Measurements from ENCODE around the gene FILIP1. TPM values are rescaled to one million over a fixed set of nuclear protein-coding genes. Genes with fewer than 3 reads are reported as not detected.

Gene FILIP1
- total RNA-seq, 1 donor = under 0.01 TPM

GRCh38 chr6:75503291-75503690 is 9.7 kb upstream of the FILIP1 start:
- H3K4me1 ChIP-seq (ENCODE audit: insufficient read depth, low read length) = no peaks in the 10 kb centered on the region
- no peaks in the 10 kb centered on the region for H3K9me3 ChIP-seq (ENCODE audit: low read depth, low read length)
- H4K20me1 ChIP-seq (ENCODE audit: insufficient read depth, low read length) = no peaks in the 10 kb centered on the region
- no peak for DNase-seq (ENCODE audit: insufficient read length, low spot score, missing footprints)
- H2AFZ ChIP-seq (ENCODE audit: low read length) = no peak overlapping the region
- no peaks in the 10 kb centered on the region for H3K27me3 ChIP-seq (ENCODE audit: insufficient read depth, low read length)
- no peak for TF ChIP-seq CTCF (IDR thresholded peaks at IDR 0.05; ENCODE audit: extremely low read depth, low read depth, low read length)
- no peak overlapping the region for H3K4me2 ChIP-seq (ENCODE audit: insufficient read depth, low read length)
- H3K79me2 ChIP-seq (ENCODE audit: insufficient read depth, low read length) = no peaks in the 10 kb centered on the region
- H3K27ac ChIP-seq (ENCODE audit: low read depth, low read length) = no peak overlapping the region
- H3K36me3 ChIP-seq (ENCODE audit: insufficient read depth, low read length) = no peaks in the 10 kb centered on the region
- H3K4me3 ChIP-seq (ENCODE audit: insufficient read depth, low read length) = no peak overlapping the region

GRCh38 chr6:75502884-75503283 is 9.3 kb upstream of the FILIP1 start:
- no peak overlapping the region for H2AFZ ChIP-seq (ENCODE audit: low read length)
- no peak for TF ChIP-seq CTCF (IDR thresholded peaks at IDR 0.05; ENCODE audit: extremely low read depth, low read depth, low read length)
- H3K79me2 ChIP-seq (ENCODE audit: insufficient read depth, low read length) = no peaks in the 10 kb centered on the region
- no peaks in the 10 kb centered on the region for H3K9me3 ChIP-seq (ENCODE audit: low read depth, low read length)
- no peak overlapping the region for H3K4me3 ChIP-seq (ENCODE audit: insufficient read depth, low read length)
- no peaks in the 10 kb centered on the region for H3K36me3 ChIP-seq (ENCODE audit: insufficient read depth, low read length)
- no peak overlapping the region for H3K27ac ChIP-seq (ENCODE audit: low read depth, low read length)
- no peak for DNase-seq (ENCODE audit: insufficient read length, low spot score, missing footprints)
- no peak overlapping the region for H3K4me2 ChIP-seq (ENCODE audit: insufficient read depth, low read length)
- no peaks in the 10 kb centered on the region for H3K4me1 ChIP-seq (ENCODE audit: insufficient read depth, low read length)
- no peaks in the 10 kb centered on the region for H4K20me1 ChIP-seq (ENCODE audit: insufficient read depth, low read length)
- H3K27me3 ChIP-seq (ENCODE audit: insufficient read depth, low read length) = no peaks in the 10 kb centered on the region

GRCh38 chr6:75501756-75502155 is 8.2 kb upstream of the FILIP1 start:
- no peaks in the 10 kb centered on the region for H3K27me3 ChIP-seq (ENCODE audit: insufficient read depth, low read length)
- no peak for TF ChIP-seq CTCF (IDR thresholded peaks at IDR 0.05; ENCODE audit: extremely low read depth, low read depth, low read length)
- H3K27ac ChIP-seq (ENCODE audit: low read depth, low read length) = no peak overlapping the region
- H3K4me1 ChIP-seq (ENCODE audit: insufficient read depth, low read length) = no peaks in the 10 kb centered on the region
- no peak overlapping the region for H3K4me2 ChIP-seq (ENCODE audit: insufficient read depth, low read length)
- H3K9me3 ChIP-seq (ENCODE audit: low read depth, low read length) = no peaks in the 10 kb centered on the region
- H3K79me2 ChIP-seq (ENCODE audit: insufficient read depth, low read length) = no peaks in the 10 kb centered on the region
- H3K36me3 ChIP-seq (ENCODE audit: insufficient read depth, low read length) = no peaks in the 10 kb centered on the region
- no peak for DNase-seq (ENCODE audit: insufficient read length, low spot score, missing footprints)
- no peak overlapping the region for H3K4me3 ChIP-seq (ENCODE audit: insufficient read depth, low read length)
- no peak overlapping the region for H2AFZ ChIP-seq (ENCODE audit: low read length)
- no peaks in the 10 kb centered on the region for H4K20me1 ChIP-seq (ENCODE audit: insufficient read depth, low read length)

GRCh38 chr6:75499640-75500039 is 6.0 kb upstream of the FILIP1 start:
- Histone ChIP-seq H3K4me2 (ENCODE audit: insufficient read depth, low read length) (peak overlapping the region; percentile 32), H3K36me3 (ENCODE audit: insufficient read depth, low read length) (no peaks in the 10 kb centered on the region), H3K27me3 (ENCODE audit: insufficient read depth, low read length) (peaks cover 2% of the 10 kb centered on the region), H3K79me2 (ENCODE audit: insufficient read depth, low read length) (no peaks in the 10 kb centered on the region), H4K20me1 (ENCODE audit: insufficient read depth, low read length) (no peaks in the 10 kb centered on the region), H3K27ac (ENCODE audit: low read depth, low read length) (no peak overlapping the region), H3K9me3 (ENCODE audit: low read depth, low read length) (no peaks in the 10 kb centered on the region), H2AFZ (ENCODE audit: low read length) (peak overlapping the region; percentile 16), H3K4me3 (ENCODE audit: insufficient read depth, low read length) (no peak overlapping the region), H3K4me1 (ENCODE audit: insufficient read depth, low read length) (peaks cover 6% of the 10 kb centered on the region)
- no peak for DNase-seq (ENCODE audit: insufficient read length, low spot score, missing footprints)
- no peak for TF ChIP-seq CTCF (IDR thresholded peaks at IDR 0.05; ENCODE audit: extremely low read depth, low read depth, low read length)
